Smooth muscle cell (in vitro differentiated cells): ENCODE measurements around the gene NDOR1. TPM values are rescaled to one million over a fixed set of nuclear protein-coding genes. Genes with fewer than 3 reads are reported as not detected.

Source experiments
- DNase-seq: peaks from one replicate; lab custom pipeline; 2025; ENCODE audit not compliant: unreplicated experiment; lab: John Stamatoyannopoulos, UW
- H2AFZ ChIP-seq: fragments of 200-600 bp; sonication (generic); 2 replicates; pipeline ENCODE4 v1.6.0; 2016; ENCODE audit warnings: antibody characterized with exemption, low read depth, mild to moderate bottlenecking
- H3F3A ChIP-seq: fragments of 200-600 bp; sonication (generic); 2 replicates; pipeline ENCODE4 v1.6.0; 2017; ENCODE audit warnings: antibody characterized with exemption, low read depth
- H3K27ac ChIP-seq: fragments of 200-600 bp; sonication (generic); 2 replicates; pipeline ENCODE4 v1.5.1; 2016; ENCODE audit warnings: low read depth, mild to moderate bottlenecking
- H3K27me3 ChIP-seq: fragments of 200-600 bp; sonication (generic); 2 replicates; pipeline ENCODE4 v1.6.1; 2016; ENCODE audit warnings: low read depth, mild to moderate bottlenecking
- H3K36me3 ChIP-seq: fragments of 200-600 bp; sonication (generic); 2 replicates; pipeline ENCODE4 v1.5.1; 2016; ENCODE audit warnings: low read depth
- H3K4me1 ChIP-seq: fragments of 200-600 bp; sonication (generic); 2 replicates; pipeline ENCODE4 v1.5.1; 2016; ENCODE audit warnings: low read depth
- H3K4me2 ChIP-seq: fragments of 200-600 bp; sonication (generic); 2 replicates; pipeline ENCODE4 v1.6.0; 2016; ENCODE audit warnings: mild to moderate bottlenecking
- H3K4me3 ChIP-seq: fragments of 200-600 bp; sonication (generic); 2 replicates; pipeline ENCODE4 v1.5.1; 2016; ENCODE audit warnings: mild to moderate bottlenecking
- H3K79me2 ChIP-seq: fragments of 200-600 bp; sonication (generic); 2 replicates; pipeline ENCODE4 v1.6.0; 2016; ENCODE audit warnings: low read depth, mild to moderate bottlenecking
- H3K9ac ChIP-seq: fragments of 200-600 bp; sonication (generic); 2 replicates; pipeline ENCODE4 v1.6.0; 2016; ENCODE audit warnings: low read depth
- H3K9me3 ChIP-seq: fragments of 200-600 bp; sonication (generic); replicated peaks from 2 replicates; pipeline ENCODE4 v1.5.1; 2016; ENCODE audit warnings: low read depth
- H4K20me1 ChIP-seq: fragments of 200-600 bp; sonication (generic); 2 replicates; pipeline ENCODE4 v1.6.0; 2016; ENCODE audit warnings: low read depth
- WGBS: methylation state at CpG from one replicate; pipeline ENCODE4 v1.1.7; 2016; ENCODE audit warnings: low lambda C conversion rate; 5-methylcytosine and 5-hydroxymethylcytosine counted together
- polyA plus RNA-seq: library from polyadenylated mRNA; unstranded; fragments of >200 nt; fragmentation: Nextera tagmentation; extraction: Ambion mirVana; gene quantifications from 2 replicates; pipeline ENCODE4 v1.2.1, GENCODE V29; 2016
- total RNA-seq: library from RNA; depleted of rRNA; stranded (reverse); fragments of >200 nt; gene quantifications from 2 replicates; pipeline ENCODE4 v1.2.3, GENCODE V29; 2014
- TF ChIP-seq, protein P1 (sequence below): fragments of 200-600 bp; sonication (generic); IDR thresholded peaks from 2 replicates; pipeline ENCODE4 v1.5.1; 2017; ENCODE audit warnings: borderline replicate concordance, mild to moderate bottlenecking, antibody characterized with exemption; ENCODE audit not compliant: insufficient read depth, poor library complexity, severe bottlenecking

Gene NDOR1
- total and polyA plus RNA-seq, 2 experiments from 2014 or later = 6.5 to 7.7 TPM

DNA sequence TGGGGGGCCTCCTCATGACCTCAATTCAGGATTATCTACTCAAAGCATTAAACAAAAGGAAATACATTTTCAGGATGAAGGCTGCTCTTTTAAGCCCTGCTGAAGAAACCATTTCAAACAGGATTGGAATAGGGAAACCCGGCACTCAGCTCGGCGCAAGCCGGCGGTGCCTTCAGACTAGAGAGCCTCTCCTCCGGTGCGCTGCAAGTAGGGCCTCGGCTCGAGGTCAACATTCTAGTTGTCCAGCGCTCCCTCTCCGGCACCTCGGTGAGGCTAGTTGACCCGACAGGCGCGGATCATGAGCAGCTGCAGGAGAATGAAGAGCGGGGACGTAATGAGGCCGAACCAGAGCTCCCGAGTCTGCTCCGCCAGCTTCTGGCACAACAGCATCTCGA lies 772 bp upstream of the NDOR1 start:
- TF ChIP-seq, protein P1, sequence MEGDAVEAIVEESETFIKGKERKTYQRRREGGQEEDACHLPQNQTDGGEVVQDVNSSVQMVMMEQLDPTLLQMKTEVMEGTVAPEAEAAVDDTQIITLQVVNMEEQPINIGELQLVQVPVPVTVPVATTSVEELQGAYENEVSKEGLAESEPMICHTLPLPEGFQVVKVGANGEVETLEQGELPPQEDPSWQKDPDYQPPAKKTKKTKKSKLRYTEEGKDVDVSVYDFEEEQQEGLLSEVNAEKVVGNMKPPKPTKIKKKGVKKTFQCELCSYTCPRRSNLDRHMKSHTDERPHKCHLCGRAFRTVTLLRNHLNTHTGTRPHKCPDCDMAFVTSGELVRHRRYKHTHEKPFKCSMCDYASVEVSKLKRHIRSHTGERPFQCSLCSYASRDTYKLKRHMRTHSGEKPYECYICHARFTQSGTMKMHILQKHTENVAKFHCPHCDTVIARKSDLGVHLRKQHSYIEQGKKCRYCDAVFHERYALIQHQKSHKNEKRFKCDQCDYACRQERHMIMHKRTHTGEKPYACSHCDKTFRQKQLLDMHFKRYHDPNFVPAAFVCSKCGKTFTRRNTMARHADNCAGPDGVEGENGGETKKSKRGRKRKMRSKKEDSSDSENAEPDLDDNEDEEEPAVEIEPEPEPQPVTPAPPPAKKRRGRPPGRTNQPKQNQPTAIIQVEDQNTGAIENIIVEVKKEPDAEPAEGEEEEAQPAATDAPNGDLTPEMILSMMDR = no peak
- Histone ChIP-seq H3K27ac (peak overlapping the region; percentile 66), H3K4me1 (peaks cover 24% of the 10 kb centered on the region), H3K4me2 (peak overlapping the region; percentile 98), H2AFZ (no peak overlapping the region), H3K27me3 (no peaks in the 10 kb centered on the region), H4K20me1 (peaks cover 1% of the 10 kb centered on the region), H3K9me3 (no peaks in the 10 kb centered on the region), H3F3A (no peaks in the 10 kb centered on the region), H3K36me3 (no peaks in the 10 kb centered on the region), H3K9ac (peak overlapping the region; percentile 94), H3K79me2 (peaks cover 46% of the 10 kb centered on the region), H3K4me3 (peak overlapping the region; percentile 98)
- WGBS = 37% methylated on average over 21 of the region's 21 CpGs
- no peak for DNase-seq

DNA sequence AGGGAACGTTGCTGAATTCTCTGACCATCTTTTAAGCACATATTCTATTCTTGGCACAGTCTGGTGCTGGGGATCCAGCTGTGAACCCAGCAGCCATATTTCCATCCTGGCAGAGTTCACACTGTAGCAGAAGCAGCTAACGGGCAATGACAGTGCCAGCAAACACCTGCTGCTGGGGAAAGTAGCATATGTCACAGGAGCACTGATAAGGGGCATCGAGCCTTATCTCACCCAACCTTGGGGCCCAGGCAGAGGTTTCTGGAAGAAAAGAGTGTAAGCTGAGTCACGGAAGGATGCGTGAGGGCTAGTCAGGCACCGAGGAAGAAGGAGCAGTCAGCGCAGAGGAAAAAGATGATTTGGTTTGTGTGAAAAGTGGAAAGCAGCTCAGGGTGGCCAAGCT lies 1.1 kb downstream of the NDOR1 start:
- H3K4me3 ChIP-seq = peak overlapping the region; percentile 98

DNA sequence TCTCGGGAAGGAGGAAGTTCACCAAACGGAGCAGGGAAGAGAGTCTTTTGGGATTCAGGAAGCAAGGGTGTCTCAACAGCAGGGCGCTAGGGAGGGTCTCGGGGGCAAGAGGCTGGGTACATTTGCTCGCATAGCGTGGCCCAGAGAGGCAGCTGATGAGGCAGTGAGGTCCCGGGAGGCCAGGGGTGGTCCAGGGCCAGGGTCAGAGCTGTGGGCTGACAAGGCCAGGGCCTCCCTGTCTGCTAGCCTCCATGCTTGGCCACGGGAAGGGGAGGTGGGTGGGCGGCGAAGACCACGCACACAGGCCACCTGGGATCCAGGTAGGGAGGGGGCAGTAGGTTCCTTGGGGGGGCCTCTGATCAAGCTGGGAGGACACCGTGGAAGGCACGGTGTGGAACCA lies 6.0 kb downstream of the NDOR1 start:
- H3K4me2 ChIP-seq = no peak overlapping the region
- no peak overlapping the region for H3K9ac ChIP-seq
- H3K79me2 ChIP-seq = peaks cover 4% of the 10 kb centered on the region
- TF ChIP-seq, protein P1 = no peak
- no peaks in the 10 kb centered on the region for H3F3A ChIP-seq
- H3K36me3 ChIP-seq = no peaks in the 10 kb centered on the region
- WGBS = 94% methylated on average over 13 of the region's 13 CpGs
- no peak overlapping the region for H3K4me3 ChIP-seq
- no peak overlapping the region for H3K27ac ChIP-seq
- H3K4me1 ChIP-seq = peaks cover 2% of the 10 kb centered on the region
- no peak for DNase-seq
- H3K9me3 ChIP-seq = no peaks in the 10 kb centered on the region
- H2AFZ ChIP-seq = no peak overlapping the region
- no peaks in the 10 kb centered on the region for H3K27me3 ChIP-seq
- no peaks in the 10 kb centered on the region for H4K20me1 ChIP-seq

More for the DNA sequence above, 1.1 kb downstream of the NDOR1 start:
- Histone ChIP-seq H3K9me3 (no peaks in the 10 kb centered on the region), H3K27ac (no peak overlapping the region), H3K79me2 (peaks cover 44% of the 10 kb centered on the region), H3K4me2 (peak overlapping the region; percentile 98), H3F3A (no peaks in the 10 kb centered on the region), H3K4me1 (peaks cover 17% of the 10 kb centered on the region), H3K36me3 (no peaks in the 10 kb centered on the region), H2AFZ (no peak overlapping the region), H3K9ac (peak overlapping the region; percentile 94), H4K20me1 (no peaks in the 10 kb centered on the region), H3K27me3 (no peaks in the 10 kb centered on the region)
- no peak for DNase-seq
- TF ChIP-seq, protein P1 = no peak
- 91% methylated on average over 7 of the region's 7 CpGs for WGBS

DNA sequence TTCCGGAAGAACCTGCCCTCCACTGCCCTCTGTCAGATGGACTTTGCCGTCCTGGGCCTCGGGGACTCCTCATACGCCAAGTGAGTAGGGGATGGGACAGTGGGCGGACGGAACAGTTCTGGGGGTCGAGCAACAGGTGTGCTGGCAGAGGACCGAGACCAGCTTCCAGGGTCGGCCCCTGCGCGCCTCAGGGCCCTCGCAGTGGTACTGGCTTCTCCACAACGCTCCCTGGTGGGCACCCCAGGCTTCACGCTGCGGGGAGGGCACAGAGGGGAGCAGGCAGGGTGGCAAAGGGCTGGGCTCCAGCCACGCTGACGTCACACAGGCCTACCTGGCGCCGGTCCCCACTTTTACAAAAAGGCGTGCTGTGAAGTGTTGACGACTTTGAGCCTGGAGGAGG lies 7.0 kb downstream of the NDOR1 start:
- Histone ChIP-seq H2AFZ (no peak overlapping the region), H4K20me1 (no peaks in the 10 kb centered on the region), H3K4me2 (no peak overlapping the region), H3K36me3 (no peaks in the 10 kb centered on the region), H3K9me3 (no peaks in the 10 kb centered on the region), H3K79me2 (no peaks in the 10 kb centered on the region), H3F3A (no peaks in the 10 kb centered on the region), H3K9ac (no peak overlapping the region), H3K4me3 (no peak overlapping the region), H3K27me3 (no peaks in the 10 kb centered on the region), H3K4me1 (no peaks in the 10 kb centered on the region), H3K27ac (no peak overlapping the region)
- TF ChIP-seq, protein P1 = no peak
- no peak for DNase-seq
- 95% methylated on average over 20 of the region's 21 CpGs for WGBS
